WTC11 (cell line): ENCODE results near the gene PRODH.
"Not testable (repeated sequence)": the region's sequence is repeated elsewhere in the genome, so short reads cannot be mapped to it uniquely, and the experiment has no call there.

ENCODE experiments used
- CREB1 ChIP-seq: sonication (generic); formaldehyde crosslinking; IDR thresholded peaks from 2 replicates; pipeline ENCODE4 v1.8.0; 2023; ENCODE audit warnings: mild to moderate bottlenecking, missing genetic modification reagents
- CREM ChIP-seq: sonication (generic); formaldehyde crosslinking; IDR thresholded peaks from 2 replicates; pipeline ENCODE4 v1.8.1; 2022; ENCODE audit warnings: mild to moderate bottlenecking, missing genetic modification reagents, moderate library complexity
- EMX1 ChIP-seq: fragments of 250-450 bp; sonication (Bioruptor Pico); IDR thresholded peaks from 2 replicates; pipeline ENCODE4 v1.8.0; 2021; ENCODE audit warnings: mild to moderate bottlenecking
- JUN ChIP-seq: sonication (generic); formaldehyde crosslinking; IDR thresholded peaks from 2 replicates; pipeline ENCODE4 v1.8.0; 2023; ENCODE audit warnings: mild to moderate bottlenecking, missing genetic modification reagents
- NR1H2 ChIP-seq: sonication (generic); formaldehyde crosslinking; IDR thresholded peaks from 2 replicates; pipeline ENCODE4 v1.9.0; 2021; ENCODE audit warnings: mild to moderate bottlenecking, moderate library complexity, missing genetic modification reagents
- TP53 ChIP-seq: sonication (generic); formaldehyde crosslinking; IDR thresholded peaks from 2 replicates; pipeline ENCODE4 v1.8.1; 2023; ENCODE audit warnings: mild to moderate bottlenecking, missing genetic modification reagents
- ZNF219 ChIP-seq: sonication (generic); formaldehyde crosslinking; IDR thresholded peaks from 2 replicates; pipeline ENCODE4 v1.8.0; 2023; ENCODE audit warnings: missing genetic modification reagents, mild to moderate bottlenecking, borderline replicate concordance
- ZNF232 ChIP-seq: sonication (generic); formaldehyde crosslinking; IDR thresholded peaks from 2 replicates; pipeline ENCODE4 v1.8.0; 2022; ENCODE audit warnings: mild to moderate bottlenecking, missing genetic modification reagents
- ZNF416 ChIP-seq: fragments of 250-450 bp; sonication (Bioruptor Pico); IDR thresholded peaks from 2 replicates; pipeline ENCODE4 v1.9.0; 2021; ENCODE audit warnings: mild to moderate bottlenecking, inconsistent platforms
- TF ChIP-seq, protein P1 (sequence below): sonication (generic); formaldehyde crosslinking; IDR thresholded peaks from 2 replicates; pipeline ENCODE4 v1.8.0; 2022; ENCODE audit warnings: mild to moderate bottlenecking, missing genetic modification reagents
- TF ChIP-seq, protein P2 (sequence below): fragments of 200-600 bp; IDR thresholded peaks from 2 replicates; pipeline ENCODE4 v1.8.0; 2022; ENCODE audit warnings: antibody characterized with exemption
- TF ChIP-seq, protein P3 (sequence below): sonication (generic); formaldehyde crosslinking; IDR thresholded peaks from 2 replicates; pipeline ENCODE4 v1.8.1; 2023; ENCODE audit warnings: mild to moderate bottlenecking, moderate library complexity, missing genetic modification reagents

DNA sequence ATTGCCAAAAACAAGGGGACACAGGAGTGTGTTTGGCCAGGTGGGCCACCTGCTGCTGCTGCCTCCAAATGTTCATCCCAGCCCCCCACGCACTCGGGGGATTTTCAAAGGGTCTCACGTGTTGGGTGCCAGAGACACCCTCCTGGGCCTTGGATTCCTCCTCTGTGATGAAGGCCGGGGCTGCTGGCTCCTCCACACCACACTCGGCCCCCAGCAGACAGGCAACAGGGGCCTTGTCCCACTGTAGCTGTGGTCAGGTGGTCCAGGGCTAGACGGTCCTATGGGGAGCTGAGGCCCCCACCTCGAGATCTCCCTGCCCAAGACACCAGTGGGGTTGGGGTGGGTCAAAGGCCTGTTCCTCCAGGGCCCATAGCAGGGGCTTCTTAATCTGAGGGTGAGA lies 25.1 kb upstream of the PRODH start:
- not testable (repeated sequence) for TF ChIP-seq ZNF416 (CRISPR knock-in tag); ZNF232 (CRISPR knock-in tag); TP53; NR1H2 (CRISPR knock-in tag); ZNF219 (CRISPR knock-in tag); CREM (CRISPR knock-in tag); JUN; CREB1 (CRISPR knock-in tag); EMX1 (CRISPR knock-in tag)
- TF ChIP-seq, protein P1, sequence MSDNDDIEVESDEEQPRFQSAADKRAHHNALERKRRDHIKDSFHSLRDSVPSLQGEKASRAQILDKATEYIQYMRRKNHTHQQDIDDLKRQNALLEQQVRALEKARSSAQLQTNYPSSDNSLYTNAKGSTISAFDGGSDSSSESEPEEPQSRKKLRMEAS, result not testable (repeated sequence)
- TF ChIP-seq, protein P2, sequence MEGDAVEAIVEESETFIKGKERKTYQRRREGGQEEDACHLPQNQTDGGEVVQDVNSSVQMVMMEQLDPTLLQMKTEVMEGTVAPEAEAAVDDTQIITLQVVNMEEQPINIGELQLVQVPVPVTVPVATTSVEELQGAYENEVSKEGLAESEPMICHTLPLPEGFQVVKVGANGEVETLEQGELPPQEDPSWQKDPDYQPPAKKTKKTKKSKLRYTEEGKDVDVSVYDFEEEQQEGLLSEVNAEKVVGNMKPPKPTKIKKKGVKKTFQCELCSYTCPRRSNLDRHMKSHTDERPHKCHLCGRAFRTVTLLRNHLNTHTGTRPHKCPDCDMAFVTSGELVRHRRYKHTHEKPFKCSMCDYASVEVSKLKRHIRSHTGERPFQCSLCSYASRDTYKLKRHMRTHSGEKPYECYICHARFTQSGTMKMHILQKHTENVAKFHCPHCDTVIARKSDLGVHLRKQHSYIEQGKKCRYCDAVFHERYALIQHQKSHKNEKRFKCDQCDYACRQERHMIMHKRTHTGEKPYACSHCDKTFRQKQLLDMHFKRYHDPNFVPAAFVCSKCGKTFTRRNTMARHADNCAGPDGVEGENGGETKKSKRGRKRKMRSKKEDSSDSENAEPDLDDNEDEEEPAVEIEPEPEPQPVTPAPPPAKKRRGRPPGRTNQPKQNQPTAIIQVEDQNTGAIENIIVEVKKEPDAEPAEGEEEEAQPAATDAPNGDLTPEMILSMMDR, result not testable (repeated sequence)
- TF ChIP-seq, protein P3, sequence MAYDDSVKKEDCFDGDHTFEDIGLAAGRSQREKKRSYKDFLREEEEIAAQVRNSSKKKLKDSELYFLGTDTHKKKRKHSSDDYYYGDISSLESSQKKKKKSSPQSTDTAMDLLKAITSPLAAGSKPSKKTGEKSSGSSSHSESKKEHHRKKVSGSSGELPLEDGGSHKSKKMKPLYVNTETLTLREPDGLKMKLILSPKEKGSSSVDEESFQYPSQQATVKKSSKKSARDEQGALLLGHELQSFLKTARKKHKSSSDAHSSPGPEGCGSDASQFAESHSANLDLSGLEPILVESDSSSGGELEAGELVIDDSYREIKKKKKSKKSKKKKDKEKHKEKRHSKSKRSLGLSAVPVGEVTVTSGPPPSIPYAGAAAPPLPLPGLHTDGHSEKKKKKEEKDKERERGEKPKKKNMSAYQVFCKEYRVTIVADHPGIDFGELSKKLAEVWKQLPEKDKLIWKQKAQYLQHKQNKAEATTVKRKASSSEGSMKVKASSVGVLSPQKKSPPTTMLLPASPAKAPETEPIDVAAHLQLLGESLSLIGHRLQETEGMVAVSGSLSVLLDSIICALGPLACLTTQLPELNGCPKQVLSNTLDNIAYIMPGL (CRISPR knock-in tag), result not testable (repeated sequence)
